Kidney epithelial cell (primary cell): ENCODE results near the gene IFNLR1. TPM values are rescaled to one million over a fixed set of nuclear protein-coding genes. Genes with fewer than 3 reads are reported as not detected.

Source experiments
- DNase-seq: peaks from one replicate; pipeline ENCODE4 v3.0.0-alpha.2; 2010; ENCODE audit warnings: low read depth
- H3K27me3 ChIP-seq: 2 replicates; pipeline ENCODE4 v1.6.0; 2011; ENCODE audit warnings: low read length; ENCODE audit not compliant: control insufficient read depth, insufficient read depth
- H3K36me3 ChIP-seq: 2 replicates; pipeline ENCODE4 v1.5.1; 2011; ENCODE audit warnings: low read length; ENCODE audit not compliant: control insufficient read depth, insufficient read depth
- H3K4me3 ChIP-seq: 2 replicates; pipeline ENCODE4 v1.5.1; 2011; ENCODE audit warnings: low read depth, mild to moderate bottlenecking, control low read depth, low read length
- total RNA-seq: library from RNA; depleted of rRNA; stranded (reverse); fragments of >200 nt; gene quantifications from 2 replicates; pipeline ENCODE4 v1.2.3, GENCODE V29; 2015
- TF ChIP-seq, protein P1 (sequence below): IDR thresholded peaks from 2 replicates; pipeline ENCODE4 v1.5.1; 2011; ENCODE audit warnings: mild to moderate bottlenecking, moderate library complexity, low read length, control low read depth, inconsistent platforms; ENCODE audit not compliant: insufficient read depth, poor library complexity, severe bottlenecking

IFNLR1 gene
- total RNA-seq, 1 donor from 2014 or later = 6.7 TPM

DNA sequence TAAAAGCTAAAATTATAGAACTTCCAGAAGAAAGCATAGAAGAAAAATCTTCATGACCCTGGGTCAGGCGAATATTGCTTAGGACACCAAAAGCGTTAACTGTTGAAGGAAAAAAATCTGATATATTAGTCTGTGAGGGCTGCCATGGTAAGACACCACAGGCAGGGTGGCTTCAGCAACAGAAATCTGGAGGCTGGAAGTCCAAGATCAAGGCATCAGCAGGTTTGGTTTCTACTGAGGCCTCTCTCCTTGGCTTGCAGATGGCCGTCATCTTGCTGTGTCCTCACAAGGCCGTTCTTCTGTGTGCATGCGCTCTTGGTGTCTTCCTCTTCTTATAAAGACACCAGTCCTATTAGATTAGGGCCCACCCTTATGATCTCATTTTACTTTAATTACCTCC, 14.5 kb downstream of the IFNLR1 start:
- no peak overlapping the region for H3K4me3 ChIP-seq
- H3K36me3 ChIP-seq = no peaks in the 10 kb centered on the region
- TF ChIP-seq, protein P1, sequence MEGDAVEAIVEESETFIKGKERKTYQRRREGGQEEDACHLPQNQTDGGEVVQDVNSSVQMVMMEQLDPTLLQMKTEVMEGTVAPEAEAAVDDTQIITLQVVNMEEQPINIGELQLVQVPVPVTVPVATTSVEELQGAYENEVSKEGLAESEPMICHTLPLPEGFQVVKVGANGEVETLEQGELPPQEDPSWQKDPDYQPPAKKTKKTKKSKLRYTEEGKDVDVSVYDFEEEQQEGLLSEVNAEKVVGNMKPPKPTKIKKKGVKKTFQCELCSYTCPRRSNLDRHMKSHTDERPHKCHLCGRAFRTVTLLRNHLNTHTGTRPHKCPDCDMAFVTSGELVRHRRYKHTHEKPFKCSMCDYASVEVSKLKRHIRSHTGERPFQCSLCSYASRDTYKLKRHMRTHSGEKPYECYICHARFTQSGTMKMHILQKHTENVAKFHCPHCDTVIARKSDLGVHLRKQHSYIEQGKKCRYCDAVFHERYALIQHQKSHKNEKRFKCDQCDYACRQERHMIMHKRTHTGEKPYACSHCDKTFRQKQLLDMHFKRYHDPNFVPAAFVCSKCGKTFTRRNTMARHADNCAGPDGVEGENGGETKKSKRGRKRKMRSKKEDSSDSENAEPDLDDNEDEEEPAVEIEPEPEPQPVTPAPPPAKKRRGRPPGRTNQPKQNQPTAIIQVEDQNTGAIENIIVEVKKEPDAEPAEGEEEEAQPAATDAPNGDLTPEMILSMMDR = no peak
- DNase-seq = no peak
- no peaks in the 10 kb centered on the region for H3K27me3 ChIP-seq

DNA sequence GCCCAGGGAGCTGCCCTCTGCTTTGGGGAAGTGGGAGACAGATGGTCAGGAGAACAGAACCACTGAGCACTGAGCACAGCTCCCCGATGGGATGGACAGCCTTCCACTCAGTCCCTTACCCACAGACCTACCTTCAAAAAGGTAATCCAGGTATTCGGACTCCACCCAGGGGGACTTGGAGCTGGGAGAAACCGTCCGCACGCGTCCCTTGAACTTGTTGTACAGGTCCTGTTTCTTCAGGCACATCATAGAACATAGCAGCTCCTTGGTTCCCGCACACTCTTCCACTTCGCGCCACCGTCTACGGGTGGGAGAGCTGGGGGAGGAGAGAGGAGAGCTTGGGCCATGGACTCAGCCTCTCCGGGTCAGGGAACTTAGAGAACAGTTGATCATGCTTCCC, 17.8 kb downstream of the IFNLR1 start:
- Histone ChIP-seq H3K4me3 (no peak overlapping the region), H3K27me3 (no peaks in the 10 kb centered on the region), H3K36me3 (no peaks in the 10 kb centered on the region)
- TF ChIP-seq, protein P1 = no peak
- no peak for DNase-seq

DNA sequence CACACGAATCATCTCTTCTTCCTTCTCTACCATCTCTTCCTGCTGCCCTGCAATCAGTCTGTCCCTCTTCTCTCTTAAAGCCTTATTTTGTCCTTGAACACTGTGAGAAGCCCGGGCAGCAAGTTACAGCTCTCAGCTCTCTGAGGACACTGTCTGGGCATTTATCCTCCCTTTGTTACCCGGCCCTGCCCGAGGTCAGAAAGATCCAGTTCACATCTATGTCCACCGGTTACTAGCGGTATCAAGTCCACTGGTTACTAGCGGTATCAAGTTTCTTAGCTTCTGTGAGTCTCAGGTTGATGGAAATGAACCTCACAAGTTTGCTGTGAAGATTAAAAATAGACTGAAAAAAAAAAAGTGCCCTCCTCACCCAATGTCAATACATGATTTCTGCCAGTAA, 18.8 kb downstream of the IFNLR1 start:
- Histone ChIP-seq H3K27me3 (no peaks in the 10 kb centered on the region), H3K4me3 (no peak overlapping the region), H3K36me3 (no peaks in the 10 kb centered on the region)
- DNase-seq = no peak
- TF ChIP-seq, protein P1 = no peak

DNA sequence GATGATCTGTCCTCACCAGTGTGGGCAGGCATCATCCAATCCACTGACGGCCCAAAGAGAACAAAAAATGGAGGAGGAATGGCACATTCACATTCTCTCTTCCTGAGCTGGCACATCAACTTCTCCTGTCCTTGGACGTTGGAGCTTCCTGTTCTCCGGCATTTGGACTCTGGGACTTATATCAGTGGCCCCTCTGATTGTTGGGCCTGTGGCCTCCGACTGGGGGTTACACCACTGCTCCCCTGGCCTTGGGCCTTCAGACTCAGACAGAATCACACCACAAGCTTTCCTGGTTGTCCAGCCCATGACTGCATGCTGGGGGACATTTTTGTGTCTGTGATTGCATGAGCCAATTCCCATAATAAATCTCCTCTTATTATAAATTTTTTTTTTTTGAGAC, 20.1 kb downstream of the IFNLR1 start:
- Histone ChIP-seq H3K27me3 (no peaks in the 10 kb centered on the region), H3K36me3 (no peaks in the 10 kb centered on the region), H3K4me3 (no peak overlapping the region)
- TF ChIP-seq, protein P1 = no peak
- DNase-seq = no peak

DNA sequence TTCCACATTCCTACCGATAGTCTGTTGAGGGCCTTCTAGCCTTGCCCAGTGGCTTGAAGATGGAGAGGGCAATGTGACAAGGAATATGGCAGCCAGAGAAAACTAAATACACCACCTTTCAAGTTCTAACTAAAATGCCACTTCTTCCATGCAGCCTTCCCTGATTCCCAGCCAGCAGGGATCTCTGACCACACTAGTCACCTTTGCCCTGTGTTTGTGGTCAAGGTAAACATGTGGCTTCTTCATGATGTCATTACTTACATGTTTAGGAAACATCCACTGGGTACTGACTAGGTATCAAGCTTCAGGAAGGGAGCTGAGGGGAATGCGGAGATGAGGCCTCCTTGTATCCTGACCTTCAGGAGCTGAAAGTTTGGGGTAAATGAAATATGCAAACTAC, 21.6 kb downstream of the IFNLR1 start:
- H3K36me3 ChIP-seq = no peaks in the 10 kb centered on the region
- H3K27me3 ChIP-seq = no peaks in the 10 kb centered on the region
- no peak overlapping the region for H3K4me3 ChIP-seq
- no peak for DNase-seq
- TF ChIP-seq, protein P1 = no peak

DNA sequence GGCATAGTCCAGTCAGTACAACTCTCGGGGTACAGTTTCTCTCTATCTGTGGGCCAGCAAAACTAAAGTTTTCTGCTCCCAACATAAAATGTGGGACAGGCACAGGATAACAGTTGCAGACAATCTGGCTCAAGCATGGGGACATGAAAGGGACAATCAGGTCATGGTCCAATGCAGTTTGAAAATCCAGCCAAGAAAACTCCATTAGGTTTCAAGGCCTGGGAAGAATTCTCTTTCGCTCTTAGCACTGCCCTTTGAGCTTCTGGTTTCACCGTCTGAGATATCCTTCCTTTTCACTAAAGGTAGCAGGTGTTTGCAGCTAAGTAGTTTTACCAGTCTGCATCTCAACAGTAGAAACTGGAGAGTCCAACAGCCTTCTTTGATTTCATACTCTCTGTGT, 23.1 kb downstream of the IFNLR1 start:
- TF ChIP-seq, protein P1 = no peak
- no peaks in the 10 kb centered on the region for H3K27me3 ChIP-seq
- H3K4me3 ChIP-seq = no peak overlapping the region
- no peak for DNase-seq
- H3K36me3 ChIP-seq = no peaks in the 10 kb centered on the region
